Measurements from ENCODE around the gene FBP2. TPM values are rescaled to one million over a fixed set of nuclear protein-coding genes. Genes with fewer than 3 reads are reported as not detected.
"Not testable (repeated sequence)": the region's sequence is repeated elsewhere in the genome, so short reads cannot be mapped to it uniquely, and the experiment has no call there.

Gene FBP2
- total RNA-seq, 1 donor: not detected

DNA sequence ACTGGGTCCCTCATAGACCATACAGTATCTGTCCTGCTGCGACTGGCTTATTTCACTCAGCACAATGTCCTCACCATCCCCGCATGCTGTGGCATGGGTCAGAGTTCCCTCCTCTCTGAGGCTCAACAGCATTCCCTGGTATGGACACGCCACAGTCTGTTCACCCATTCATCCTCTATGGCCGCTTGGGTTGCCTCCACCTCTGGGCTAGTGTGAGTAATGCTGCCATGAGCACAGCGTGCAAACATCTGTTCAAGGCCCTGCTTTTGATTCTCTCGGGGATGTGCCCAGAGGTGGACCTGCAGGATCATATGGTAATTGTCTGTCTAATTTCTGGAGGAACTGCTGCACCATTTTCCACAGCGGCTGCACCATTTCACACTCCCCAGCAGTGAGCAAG, 5.5 kb upstream of the FBP2 start:
- TF ChIP-seq, protein P1, sequence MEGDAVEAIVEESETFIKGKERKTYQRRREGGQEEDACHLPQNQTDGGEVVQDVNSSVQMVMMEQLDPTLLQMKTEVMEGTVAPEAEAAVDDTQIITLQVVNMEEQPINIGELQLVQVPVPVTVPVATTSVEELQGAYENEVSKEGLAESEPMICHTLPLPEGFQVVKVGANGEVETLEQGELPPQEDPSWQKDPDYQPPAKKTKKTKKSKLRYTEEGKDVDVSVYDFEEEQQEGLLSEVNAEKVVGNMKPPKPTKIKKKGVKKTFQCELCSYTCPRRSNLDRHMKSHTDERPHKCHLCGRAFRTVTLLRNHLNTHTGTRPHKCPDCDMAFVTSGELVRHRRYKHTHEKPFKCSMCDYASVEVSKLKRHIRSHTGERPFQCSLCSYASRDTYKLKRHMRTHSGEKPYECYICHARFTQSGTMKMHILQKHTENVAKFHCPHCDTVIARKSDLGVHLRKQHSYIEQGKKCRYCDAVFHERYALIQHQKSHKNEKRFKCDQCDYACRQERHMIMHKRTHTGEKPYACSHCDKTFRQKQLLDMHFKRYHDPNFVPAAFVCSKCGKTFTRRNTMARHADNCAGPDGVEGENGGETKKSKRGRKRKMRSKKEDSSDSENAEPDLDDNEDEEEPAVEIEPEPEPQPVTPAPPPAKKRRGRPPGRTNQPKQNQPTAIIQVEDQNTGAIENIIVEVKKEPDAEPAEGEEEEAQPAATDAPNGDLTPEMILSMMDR (IDR thresholded peaks at IDR 0.05; ENCODE audit: insufficient read depth, low read depth, low read length): no peak
- H3K4me3 ChIP-seq (ENCODE audit: low read depth, low read length): no peak overlapping the region
- no peak for DNase-seq (ENCODE audit: low read depth)

DNA sequence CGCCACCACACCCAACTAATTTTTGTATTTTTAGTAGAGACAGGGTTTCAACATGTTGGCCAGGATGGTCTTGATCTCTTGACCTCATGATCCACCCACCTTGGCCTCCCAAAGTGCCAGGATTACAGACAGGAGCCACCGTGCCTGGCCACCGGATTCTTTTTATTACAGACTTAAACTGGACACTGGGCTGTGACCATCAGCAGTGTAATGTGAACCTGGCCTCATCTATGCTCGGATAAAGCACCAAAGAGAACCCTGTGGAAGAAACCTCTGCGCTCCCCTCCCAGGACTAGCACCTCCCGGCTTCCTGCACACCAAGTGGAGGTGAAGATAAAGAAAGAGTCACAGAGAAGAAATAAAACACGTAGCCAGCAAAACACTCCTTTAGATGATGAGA, 941 bp downstream of the FBP2 start:
- DNase-seq (ENCODE audit: low read depth); H3K4me3 ChIP-seq (ENCODE audit: low read depth, low read length): not testable (repeated sequence)

DNA sequence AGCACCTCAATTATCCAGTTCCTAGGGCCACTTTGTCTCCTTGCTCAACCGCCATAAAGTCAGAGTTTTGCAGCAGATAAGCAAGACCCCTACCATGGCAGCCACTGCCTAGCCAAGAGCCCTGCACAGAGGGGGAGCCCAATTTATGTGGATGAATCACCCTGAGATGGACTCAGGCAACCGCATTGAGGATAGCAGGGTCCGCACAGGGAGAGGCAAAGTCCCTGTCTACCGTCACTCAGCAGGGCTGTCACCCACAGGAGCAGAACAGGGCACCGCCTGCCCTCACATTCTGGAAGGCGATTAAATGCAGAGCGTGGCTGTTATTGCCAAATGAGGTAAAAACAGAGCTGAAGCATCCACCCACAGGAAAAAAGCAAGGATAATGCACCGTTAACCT, 1.7 kb downstream of the FBP2 start:
- DNase-seq (ENCODE audit: low read depth): no peak
- TF ChIP-seq, protein P1 (IDR thresholded peaks at IDR 0.05; ENCODE audit: insufficient read depth, low read depth, low read length): no peak
- H3K4me3 ChIP-seq (ENCODE audit: low read depth, low read length): no peak overlapping the region

DNA sequence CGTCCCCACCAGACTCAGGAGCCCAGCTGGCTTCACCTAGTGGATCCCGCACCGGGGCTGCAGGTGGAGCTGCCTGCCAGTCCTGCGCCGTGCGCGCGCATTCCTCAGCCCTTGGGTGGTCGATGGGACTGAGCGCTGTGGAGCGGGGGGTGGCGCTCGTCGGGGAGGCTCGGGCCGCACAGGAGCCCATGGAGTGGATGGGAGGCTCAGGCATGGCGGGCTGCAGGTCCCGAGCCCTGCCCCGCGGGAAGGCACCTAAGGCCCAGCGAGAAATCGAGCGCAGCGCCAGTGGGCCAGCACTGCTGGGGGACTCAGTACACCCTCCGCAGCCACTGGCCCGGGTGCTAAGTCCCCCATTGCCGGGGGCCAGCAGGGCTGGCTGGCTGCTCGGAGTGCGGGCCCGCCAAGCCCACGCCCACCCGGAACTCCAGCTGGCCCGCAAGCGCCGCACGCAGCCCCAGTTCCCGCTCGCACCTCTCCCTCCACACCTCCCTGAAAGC, 2.5 kb downstream of the FBP2 start:
- not testable (repeated sequence) for H3K4me3 ChIP-seq (ENCODE audit: low read depth, low read length); DNase-seq (ENCODE audit: low read depth)

DNA sequence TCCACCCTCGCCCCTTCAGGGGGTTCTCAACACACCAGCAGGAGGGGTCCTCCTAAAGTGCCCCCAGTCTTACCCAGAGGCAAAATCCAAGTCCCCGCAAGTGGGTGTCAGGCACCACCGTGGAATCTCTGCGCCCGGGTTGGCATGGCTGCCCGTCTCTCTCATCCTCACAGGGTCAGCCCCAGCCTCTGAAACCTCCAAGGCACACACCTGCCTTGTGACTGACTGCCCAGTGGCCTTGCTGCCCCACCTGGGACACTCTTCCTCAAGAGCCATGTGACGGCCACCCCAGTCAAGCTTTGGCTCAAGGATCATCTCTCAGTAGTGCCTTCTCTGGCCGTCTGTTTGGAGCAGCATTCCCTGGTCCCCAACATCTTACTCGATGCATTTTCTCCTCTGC, 4.9 kb downstream of the FBP2 start:
- H3K4me3 ChIP-seq (ENCODE audit: low read depth, low read length): no peak overlapping the region
- TF ChIP-seq, protein P1 (IDR thresholded peaks at IDR 0.05; ENCODE audit: insufficient read depth, low read depth, low read length): no peak
- no peak for DNase-seq (ENCODE audit: low read depth)

DNA sequence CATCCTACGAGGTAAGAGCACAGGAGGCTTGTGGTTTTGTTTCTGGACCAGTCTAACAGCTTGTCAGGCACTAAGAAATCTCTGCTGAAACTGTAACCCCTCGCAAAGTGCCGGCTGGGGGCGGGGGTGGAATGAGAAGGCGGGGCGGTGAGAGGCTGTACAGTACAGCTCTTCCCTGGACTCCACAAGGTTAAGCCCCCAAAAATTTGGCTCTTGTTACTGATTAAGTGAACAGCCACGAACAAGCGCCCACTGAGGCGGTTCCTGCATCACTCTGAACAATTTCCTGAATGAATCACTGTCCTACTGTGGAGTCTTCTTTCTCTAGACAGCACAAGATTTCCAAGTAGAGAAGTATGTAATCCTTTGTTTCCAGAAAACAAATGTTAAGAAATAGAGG, 6.8 kb downstream of the FBP2 start:
- no peak overlapping the region for H3K4me3 ChIP-seq (ENCODE audit: low read depth, low read length)
- TF ChIP-seq, protein P1 (IDR thresholded peaks at IDR 0.05; ENCODE audit: insufficient read depth, low read depth, low read length): no peak
- no peak for DNase-seq (ENCODE audit: low read depth)

DNA sequence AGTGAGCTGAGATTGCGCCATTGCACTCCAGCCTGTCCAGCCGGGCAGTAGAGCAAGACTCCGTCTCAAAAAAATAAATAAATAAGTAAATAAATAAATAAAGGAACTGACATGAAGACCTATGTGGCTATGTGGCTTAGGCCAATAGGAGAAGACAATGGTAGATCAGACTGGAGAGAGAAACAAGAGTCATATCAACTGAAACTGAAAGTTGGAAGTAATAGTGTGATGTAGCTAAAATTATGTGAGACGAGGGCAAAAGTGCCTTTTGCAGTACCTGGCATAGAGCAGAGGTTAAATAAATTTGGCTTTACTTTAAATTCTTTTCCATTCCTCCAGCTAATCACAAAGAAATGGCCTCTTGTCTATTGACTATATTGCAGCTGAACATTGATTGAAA, 7.3 kb downstream of the FBP2 start:
- TF ChIP-seq, protein P1 (IDR thresholded peaks at IDR 0.05; ENCODE audit: insufficient read depth, low read depth, low read length): no peak
- peak; percentile 4 for DNase-seq (ENCODE audit: low read depth)
- H3K4me3 ChIP-seq (ENCODE audit: low read depth, low read length): no peak overlapping the region

DNA sequence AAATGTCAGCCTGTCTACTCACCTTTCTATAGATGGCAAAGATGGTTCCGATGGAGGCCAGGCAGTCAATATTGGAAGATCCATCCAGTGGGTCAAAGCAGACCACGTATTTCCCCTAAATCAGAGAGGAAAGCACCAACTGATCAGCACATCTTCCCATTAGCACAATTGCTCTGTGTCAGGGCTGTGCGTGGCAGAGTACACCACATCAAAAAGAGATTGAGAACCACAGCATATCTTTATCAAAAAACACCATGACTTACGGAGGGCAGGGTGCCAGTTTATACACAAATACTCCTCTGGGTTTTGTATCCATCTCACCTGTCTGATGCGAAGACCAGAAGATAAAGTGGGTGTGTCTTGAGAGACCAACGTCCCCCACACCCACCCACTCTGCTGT, 9.1 kb downstream of the FBP2 start:
- DNase-seq (ENCODE audit: low read depth): no peak
- TF ChIP-seq, protein P1 (IDR thresholded peaks at IDR 0.05; ENCODE audit: insufficient read depth, low read depth, low read length): no peak
- no peak overlapping the region for H3K4me3 ChIP-seq (ENCODE audit: low read depth, low read length)

Data from fibroblast of villous mesenchyme (primary cell).